Suprapubic skin (tissue), 4 donors: ENCODE measurements around the gene MEMO1. TPM values are rescaled to one million over a fixed set of nuclear protein-coding genes. Genes with fewer than 3 reads are reported as not detected.
"Not testable (repeated sequence)": the region's sequence is repeated elsewhere in the genome, so short reads cannot be mapped to it uniquely, and the experiment has no call there.

ENCODE experiments used
- DNase-seq, 2 donors: peaks; one replicate each; pipeline ENCODE4 v3.0.0-alpha.2; 2019; ENCODE audit warnings: low spot score in 2 of 2
- H3K27ac ChIP-seq: fragments of 200-600 bp; sonication (generic); one replicate; pipeline ENCODE4 v1.5.1; 2019
- H3K27me3 ChIP-seq: fragments of 200-600 bp; sonication (generic); one replicate; pipeline ENCODE4 v1.5.1; 2019
- H3K36me3 ChIP-seq: fragments of 200-600 bp; sonication (generic); one replicate; pipeline ENCODE4 v1.5.1; 2019
- H3K4me1 ChIP-seq: fragments of 200-600 bp; sonication (generic); one replicate; pipeline ENCODE4 v1.5.1; 2019
- H3K4me3 ChIP-seq: fragments of 200-600 bp; sonication (generic); one replicate; pipeline ENCODE4 v1.5.1; 2019; ENCODE audit warnings: mild to moderate bottlenecking
- H3K9me3 ChIP-seq: fragments of 200-600 bp; sonication (generic); one replicate; pipeline ENCODE4 v1.5.1; 2019
- EP300 ChIP-seq: sonication (generic); formaldehyde crosslinking; IDR thresholded peaks from one replicate; pipeline ENCODE4 v1.6.1; 2017; ENCODE audit warnings: antibody characterized with exemption
- POLR2A ChIP-seq, 2 donors: fragments of 450-650 bp; IDR thresholded peaks; one replicate each; pipeline ENCODE4 v1.6.1; 2017; ENCODE audit warnings: antibody characterized with exemption in 2 of 2, mild to moderate bottlenecking in 2 of 2, moderate library complexity in 2 of 2
- POLR2AphosphoS5 ChIP-seq, 3 donors: sonication (generic); formaldehyde crosslinking; IDR thresholded peaks; one replicate each; pipeline ENCODE4 v1.6.1; 2017; ENCODE audit warnings: antibody characterized with exemption in 3 of 3
- WGBS: methylation state at CpG from one replicate; pipeline ENCODE4 v1.1.5; 2018; 5-methylcytosine and 5-hydroxymethylcytosine counted together
- total RNA-seq, 4 donors: library from RNA; depleted of rRNA; stranded (reverse); fragments of >200 nt; gene quantifications; one replicate each; pipeline ENCODE4 v1.1.0, GENCODE V29; 2016
- TF ChIP-seq, protein P1 (sequence below), 2 donors: fragments of 200-600 bp in 1 of 2; fragments of 450-650 bp in 1 of 2; sonication (generic) in 1 of 2; IDR thresholded peaks; one replicate each; pipeline ENCODE4 v1.5.1; 2016 to 2019; ENCODE audit warnings: antibody characterized with exemption in 2 of 2, mild to moderate bottlenecking in 1 of 2, moderate library complexity in 1 of 2

MEMO1 gene
- 10 to 100 TPM; 31.3 to 36.1 (median 33.2) TPM for total RNA-seq

DNA sequence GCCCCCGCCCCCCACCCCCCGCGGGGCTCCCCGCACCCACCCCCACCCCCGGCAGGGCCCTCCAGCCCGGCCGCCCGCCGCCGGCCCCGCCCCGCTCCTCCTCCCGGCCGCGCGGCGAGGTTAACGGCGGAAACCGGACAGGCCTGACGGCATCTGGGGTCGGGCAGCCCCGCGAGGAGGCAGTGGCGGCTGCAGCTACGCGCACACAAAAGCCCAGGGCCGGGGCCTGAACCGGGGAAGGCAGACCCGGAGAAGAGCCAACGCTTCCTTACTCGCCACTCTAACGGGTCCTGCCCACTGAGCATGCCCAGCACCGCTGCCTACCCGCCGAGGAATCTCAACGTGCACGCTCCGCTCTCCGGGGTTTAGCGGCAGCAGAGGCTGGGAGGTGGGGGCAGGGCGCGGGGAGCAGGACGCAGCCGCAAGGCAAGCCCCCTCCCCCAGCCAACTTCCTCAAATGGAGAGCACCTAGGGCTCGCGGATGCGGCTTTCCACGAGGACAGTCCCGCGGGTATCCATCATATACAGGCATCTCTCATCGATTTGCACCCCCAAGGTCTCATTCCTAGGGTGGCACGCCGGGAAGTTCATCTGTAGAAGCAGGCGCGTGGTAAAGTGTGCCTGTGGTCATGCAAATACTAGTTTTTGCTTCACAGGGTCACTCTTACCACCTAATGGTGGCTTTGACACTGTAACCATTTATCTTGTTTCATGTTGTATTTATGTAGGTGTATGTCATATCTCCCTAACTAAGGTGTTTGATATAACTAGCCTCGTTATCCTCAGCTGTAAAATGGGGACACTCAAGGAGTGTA, at the start of gene MEMO1:
MEMO1 (minus strand) TSS at position 339 of the 815 bp plus-strand sequence. CDS start 761 bp downstream, outside the sequence.
- DNase-seq: peak; percentile 93 to 94
- WGBS: under 1% methylated on average over 12 of the region's 57 CpGs
- Histone ChIP-seq H3K9me3 (no peaks in the 10 kb centered on the region), H3K36me3 (peaks cover 5% of the 10 kb centered on the region), H3K4me1 (peaks cover 34% of the 10 kb centered on the region), H3K27ac (peak within 1 kb of the TSS; percentile 98), H3K27me3 (no peaks in the 10 kb centered on the region), H3K4me3 (peak within 1 kb of the TSS; percentile 89)
- TF ChIP-seq EP300 (no peak), POLR2AphosphoS5 (IDR thresholded peaks at IDR 0.05) (peak; percentile 5 to 58 (median 46)), POLR2A (IDR thresholded peaks at IDR 0.05) (peak in 1 of 2 donors; percentile 32)

DNA sequence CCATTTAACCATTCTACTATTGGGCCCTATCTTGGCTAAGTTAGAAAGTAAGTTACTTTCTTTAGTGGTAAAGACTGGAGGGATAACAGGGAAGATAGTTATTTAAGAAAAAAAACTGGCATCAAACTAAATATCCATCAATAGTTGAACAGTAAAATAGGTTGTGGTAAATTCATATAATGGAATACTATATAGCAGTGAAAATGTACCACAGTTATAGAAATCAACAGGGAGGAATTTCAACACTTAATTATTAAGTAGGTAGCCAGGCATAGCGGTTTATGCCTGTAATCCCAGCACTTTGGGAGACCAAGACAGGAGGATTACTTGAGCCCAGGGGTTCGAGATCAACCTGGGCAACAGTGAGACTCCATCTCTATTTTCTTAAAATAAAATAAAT, 49.5 kb upstream of the MEMO1 start:
- Histone ChIP-seq H3K36me3 (no peaks in the 10 kb centered on the region), H3K27me3 (no peaks in the 10 kb centered on the region), H3K27ac (no peak overlapping the region), H3K4me3 (no peak overlapping the region), H3K4me1 (peaks cover 18% of the 10 kb centered on the region), H3K9me3 (no peaks in the 10 kb centered on the region)
- WGBS: 94% methylated on average over 2 of the region's 2 CpGs
- no peak for DNase-seq
- TF ChIP-seq EP300: no peak
- TF ChIP-seq POLR2A (IDR thresholded peaks at IDR 0.05): no peak
- no peak for TF ChIP-seq POLR2AphosphoS5 (IDR thresholded peaks at IDR 0.05)
- TF ChIP-seq, protein P1, sequence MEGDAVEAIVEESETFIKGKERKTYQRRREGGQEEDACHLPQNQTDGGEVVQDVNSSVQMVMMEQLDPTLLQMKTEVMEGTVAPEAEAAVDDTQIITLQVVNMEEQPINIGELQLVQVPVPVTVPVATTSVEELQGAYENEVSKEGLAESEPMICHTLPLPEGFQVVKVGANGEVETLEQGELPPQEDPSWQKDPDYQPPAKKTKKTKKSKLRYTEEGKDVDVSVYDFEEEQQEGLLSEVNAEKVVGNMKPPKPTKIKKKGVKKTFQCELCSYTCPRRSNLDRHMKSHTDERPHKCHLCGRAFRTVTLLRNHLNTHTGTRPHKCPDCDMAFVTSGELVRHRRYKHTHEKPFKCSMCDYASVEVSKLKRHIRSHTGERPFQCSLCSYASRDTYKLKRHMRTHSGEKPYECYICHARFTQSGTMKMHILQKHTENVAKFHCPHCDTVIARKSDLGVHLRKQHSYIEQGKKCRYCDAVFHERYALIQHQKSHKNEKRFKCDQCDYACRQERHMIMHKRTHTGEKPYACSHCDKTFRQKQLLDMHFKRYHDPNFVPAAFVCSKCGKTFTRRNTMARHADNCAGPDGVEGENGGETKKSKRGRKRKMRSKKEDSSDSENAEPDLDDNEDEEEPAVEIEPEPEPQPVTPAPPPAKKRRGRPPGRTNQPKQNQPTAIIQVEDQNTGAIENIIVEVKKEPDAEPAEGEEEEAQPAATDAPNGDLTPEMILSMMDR (IDR thresholded peaks at IDR 0.05): no peak

DNA sequence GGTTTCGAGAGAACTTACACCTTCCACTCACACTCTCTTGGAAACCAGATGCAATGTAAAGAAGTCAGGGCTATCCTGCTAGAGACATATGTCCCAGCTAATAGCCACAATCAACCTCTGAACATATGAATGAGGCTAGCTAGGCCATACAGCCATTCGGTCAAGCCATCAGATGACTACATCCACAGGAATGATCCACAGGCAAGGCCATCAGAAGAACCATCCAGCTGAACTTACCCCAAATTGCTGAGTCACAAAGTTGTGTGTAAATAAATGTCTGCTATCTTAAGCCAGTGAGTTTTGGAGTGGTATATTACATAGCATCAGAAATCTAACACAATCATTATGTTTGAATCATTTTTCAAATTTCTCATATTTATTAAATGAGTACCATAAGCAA, 47.3 kb upstream of the MEMO1 start:
- no peaks in the 10 kb centered on the region for H3K27me3 ChIP-seq
- H3K36me3 ChIP-seq: no peaks in the 10 kb centered on the region
- TF ChIP-seq POLR2A (IDR thresholded peaks at IDR 0.05) (no peak), EP300 (no peak), POLR2AphosphoS5 (IDR thresholded peaks at IDR 0.05) (no peak)
- TF ChIP-seq, protein P1 (IDR thresholded peaks at IDR 0.05): no peak
- no peak overlapping the region for H3K27ac ChIP-seq
- WGBS: 94% methylated on average over 2 of the region's 2 CpGs
- DNase-seq: no peak
- H3K4me1 ChIP-seq: peaks cover 7% of the 10 kb centered on the region
- no peaks in the 10 kb centered on the region for H3K9me3 ChIP-seq
- H3K4me3 ChIP-seq: no peak overlapping the region

DNA sequence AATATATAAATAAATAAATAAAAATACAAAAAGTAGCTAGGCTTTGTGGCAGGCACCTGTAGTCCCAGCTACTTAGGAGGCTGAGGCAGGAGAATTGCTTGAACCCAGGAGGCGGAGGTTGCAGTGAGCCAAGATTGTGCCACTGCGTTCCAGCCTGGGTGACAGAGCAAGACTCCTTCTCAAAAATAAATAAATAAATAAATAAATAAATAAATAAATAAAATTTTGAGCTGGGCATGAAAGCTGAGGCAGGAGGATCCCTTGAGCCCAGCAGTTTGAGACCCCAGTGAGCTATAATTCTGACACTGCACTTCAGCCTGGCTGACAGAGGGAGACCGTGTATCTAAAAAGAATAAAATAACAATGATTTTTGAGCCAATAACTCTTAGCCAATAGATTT, 43.8 kb upstream of the MEMO1 start:
- H3K4me3 ChIP-seq, H3K4me1 ChIP-seq, H3K27me3 ChIP-seq, DNase-seq, H3K27ac ChIP-seq, H3K9me3 ChIP-seq, H3K36me3 ChIP-seq: not testable (repeated sequence)
- WGBS: 62% methylated on average over 3 of the region's 3 CpGs

DNA sequence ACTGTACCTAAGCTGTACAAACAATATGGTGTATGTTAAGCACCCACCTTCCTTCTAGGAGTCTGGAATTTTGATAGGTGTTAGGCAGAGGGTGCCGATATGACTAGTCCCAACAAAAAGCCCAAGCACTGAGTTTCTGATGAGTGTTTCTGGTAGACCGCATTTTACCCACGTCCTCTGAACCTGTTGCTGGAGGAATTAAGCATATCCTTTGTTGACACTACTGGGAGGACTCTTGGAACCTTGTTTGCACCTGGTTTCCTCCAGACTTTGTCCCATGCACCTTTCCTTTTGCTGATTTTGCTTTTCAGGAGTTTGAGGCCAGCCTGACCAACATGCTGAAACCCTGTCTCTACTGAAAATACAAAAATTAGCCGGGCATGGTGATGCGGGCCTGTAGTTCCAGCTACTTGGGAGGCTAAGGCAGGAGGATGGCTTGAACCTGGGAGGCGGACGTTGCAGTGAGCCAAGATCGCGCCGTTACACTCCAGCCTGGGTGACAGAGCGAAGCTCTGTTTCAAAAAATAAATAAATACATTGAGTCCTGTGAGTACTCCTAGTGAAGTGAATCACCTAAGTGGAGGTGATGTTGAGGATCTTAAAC, 41.1 kb upstream of the MEMO1 start:
- H3K27me3 ChIP-seq: no peaks in the 10 kb centered on the region
- TF ChIP-seq, protein P1 (IDR thresholded peaks at IDR 0.05): no peak
- no peak for TF ChIP-seq POLR2A (IDR thresholded peaks at IDR 0.05)
- TF ChIP-seq EP300: no peak
- no peak for TF ChIP-seq POLR2AphosphoS5 (IDR thresholded peaks at IDR 0.05)
- H3K36me3 ChIP-seq: no peaks in the 10 kb centered on the region
- H3K27ac ChIP-seq: no peak overlapping the region
- no peaks in the 10 kb centered on the region for H3K4me1 ChIP-seq
- H3K4me3 ChIP-seq: no peak overlapping the region
- no peak for DNase-seq
- WGBS: 97% methylated on average over 11 of the region's 11 CpGs
- no peaks in the 10 kb centered on the region for H3K9me3 ChIP-seq

DNA sequence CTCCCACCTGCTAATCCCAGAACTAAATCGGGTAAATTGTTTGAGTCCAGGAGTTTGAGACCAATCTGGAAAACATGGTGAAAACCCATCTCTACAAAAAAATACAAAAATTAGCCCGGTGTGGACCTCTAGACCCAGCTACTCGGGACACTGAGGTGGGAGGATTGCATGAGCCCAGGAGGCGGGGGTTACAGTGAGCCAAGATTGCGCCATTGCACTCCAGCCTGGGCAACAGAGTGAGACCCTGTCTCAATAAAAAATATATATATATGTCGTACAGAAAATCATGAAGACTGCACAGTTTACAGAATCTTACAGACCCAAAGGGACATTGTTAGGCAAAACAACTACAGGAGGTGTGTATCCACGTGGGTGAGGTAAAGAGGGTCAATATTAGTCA, 32.8 kb upstream of the MEMO1 start:
- Histone ChIP-seq H3K27me3 (no peaks in the 10 kb centered on the region), H3K4me3 (no peak overlapping the region), H3K4me1 (peaks cover 9% of the 10 kb centered on the region), H3K36me3 (no peaks in the 10 kb centered on the region), H3K27ac (no peak overlapping the region), H3K9me3 (no peaks in the 10 kb centered on the region)
- no peak for TF ChIP-seq POLR2A (IDR thresholded peaks at IDR 0.05)
- TF ChIP-seq, protein P1 (IDR thresholded peaks at IDR 0.05): no peak
- TF ChIP-seq EP300: no peak
- TF ChIP-seq POLR2AphosphoS5 (IDR thresholded peaks at IDR 0.05): no peak
- 82% methylated on average over 7 of the region's 7 CpGs for WGBS
- DNase-seq: no peak
